ENCODE data around the gene CD9. TPM values are rescaled to one million over a fixed set of nuclear protein-coding genes. Genes with fewer than 3 reads are reported as not detected.

The CD9 gene
- total RNA-seq, 1 donor from 2014 or later, result 241 TPM

- Histone ChIP-seq H3K36me3 (ENCODE audit: control insufficient read depth, insufficient read depth, low read length) (no peaks in the 10 kb centered on the region), H3K4me3 (ENCODE audit: low read depth, low read length) (no peak overlapping the region), H3K27me3 (ENCODE audit: control insufficient read depth, insufficient read depth, low read length) (no peaks in the 10 kb centered on the region)
- no peak for TF ChIP-seq CTCF (IDR thresholded peaks at IDR 0.05; ENCODE audit: insufficient read depth, low read length, poor library complexity, severe bottlenecking)
- no peak for DNase-seq (ENCODE audit: low read depth)
Observed at GRCh38 chr12:6284273-6284672, 84.1 kb downstream of the CD9 start.

GRCh38 chr12:6285063-6285477 is 84.9 kb downstream of the CD9 start:
- Histone ChIP-seq H3K27me3 (ENCODE audit: control insufficient read depth, insufficient read depth, low read length) (no peaks in the 10 kb centered on the region), H3K4me3 (ENCODE audit: low read depth, low read length) (no peak overlapping the region), H3K36me3 (ENCODE audit: control insufficient read depth, insufficient read depth, low read length) (no peaks in the 10 kb centered on the region)
- DNase-seq (ENCODE audit: low read depth), result no peak
- TF ChIP-seq CTCF (IDR thresholded peaks at IDR 0.05; ENCODE audit: insufficient read depth, low read length, poor library complexity, severe bottlenecking), result peak; percentile 86

- no peaks in the 10 kb centered on the region for H3K27me3 ChIP-seq (ENCODE audit: control insufficient read depth, insufficient read depth, low read length)
- no peak for DNase-seq (ENCODE audit: low read depth)
- H3K4me3 ChIP-seq (ENCODE audit: low read depth, low read length), result no peak overlapping the region
- no peaks in the 10 kb centered on the region for H3K36me3 ChIP-seq (ENCODE audit: control insufficient read depth, insufficient read depth, low read length)
- no peak for TF ChIP-seq CTCF (IDR thresholded peaks at IDR 0.05; ENCODE audit: insufficient read depth, low read length, poor library complexity, severe bottlenecking)
Observed at GRCh38 chr12:6285532-6286306, 85.5 kb downstream of the CD9 start.

Other genes starting within 250 kb of the CD9 start
- gene VWF, start 75.7 kb upstream of the CD9 start, total RNA-seq, result 0.42 and 1.5 TPM in 2 replicates
- gene PLEKHG6, start 110.3 kb downstream of the CD9 start, total RNA-seq, result 2.3 and 3.3 TPM in 2 replicates
- gene TNFRSF1A, start 141.7 kb downstream of the CD9 start, total RNA-seq, result 115 and 143 TPM in 2 replicates
- gene SCNN1A, start 175.2 kb downstream of the CD9 start, total RNA-seq, result 10.4 and 11.1 TPM in 2 replicates
- 134 and 219 TPM in 2 replicates for gene LTBR, start 183.8 kb downstream of the CD9 start, total RNA-seq
- gene CD27, start 244.6 kb downstream of the CD9 start, total RNA-seq, result not detected in 2 replicates